HL-60 (cell line): Measurements from ENCODE around the gene TBL3.
A peak's percentile ranks its signal among the peaks of the same experiment; 100 is the strongest.

Experiments
- CTCF ChIP-seq: IDR thresholded peaks from one replicate; pipeline ENCODE4 v1.5.1; 2011; ENCODE audit warnings: low read length, control low read depth, inconsistent platforms; ENCODE audit not compliant: insufficient read depth
- POLR2AphosphoS5 ChIP-seq: IDR thresholded peaks from 2 replicates; pipeline ENCODE4 v1.6.1; 2012; ENCODE audit warnings: low read depth
- REST ChIP-seq: IDR thresholded peaks from 2 replicates; pipeline ENCODE4 v1.6.1; 2012; ENCODE audit warnings: low read depth; ENCODE audit not compliant: insufficient replicate concordance

GRCh38 chr16:1983544-1984346 lies 11.9 kb downstream of the TBL3 start, which contains the start of gene GFER:
- TF ChIP-seq CTCF (peak; percentile 48), REST (peak; percentile 25), POLR2AphosphoS5 (peak; percentile 12; the same call in 1 of the 2 replicates)
